GM23338 (cell line): ENCODE data around the gene ATG16L2. TPM values are rescaled to one million over a fixed set of nuclear protein-coding genes. Genes with fewer than 3 reads are reported as not detected.

ENCODE experiments used
- ATAC-seq: fragments of 200-7000 bp; cut with Tn5 transposase; 3 replicates; pipeline ENCODE4 v1.9.1; 2020
- DNase-seq: peaks from one replicate; pipeline ENCODE4 v3.0.0-alpha.2; 2015; ENCODE audit warnings: low spot score
- H2AFZ ChIP-seq: fragments of 200-600 bp; sonication (generic); 2 replicates; pipeline ENCODE4 v1.8.0; 2016; ENCODE audit warnings: antibody characterized with exemption, mild to moderate bottlenecking, moderate library complexity
- H3F3A ChIP-seq: fragments of 200-600 bp; sonication (generic); replicated peaks from 2 replicates; pipeline ENCODE4 v1.8.0; 2017; ENCODE audit warnings: antibody characterized with exemption, mixed run types, low read depth
- H3K27ac ChIP-seq: fragments of 200-600 bp; sonication (generic); 2 replicates; pipeline ENCODE4 v1.6.1; 2016; ENCODE audit warnings: low read depth
- H3K27me3 ChIP-seq: fragments of 200-600 bp; sonication (generic); 2 replicates; pipeline ENCODE4 v1.8.0; 2016; ENCODE audit warnings: mild to moderate bottlenecking, mixed run types, moderate library complexity; ENCODE audit not compliant: insufficient read depth
- H3K36me3 ChIP-seq: fragments of 200-600 bp; sonication (generic); 2 replicates; pipeline ENCODE4 v1.8.0; 2016; ENCODE audit warnings: mild to moderate bottlenecking; ENCODE audit not compliant: insufficient read depth
- H3K4me1 ChIP-seq: fragments of 200-600 bp; sonication (generic); 2 replicates; pipeline ENCODE4 v1.8.0; 2016; ENCODE audit warnings: mild to moderate bottlenecking, moderate library complexity; ENCODE audit not compliant: insufficient read depth
- H3K4me2 ChIP-seq: fragments of 200-600 bp; sonication (generic); 2 replicates; pipeline ENCODE4 v1.7.1; 2017; ENCODE audit warnings: mixed run types
- H3K4me3 ChIP-seq: fragments of 200-600 bp; sonication (generic); 2 replicates; pipeline ENCODE4 v1.6.1; 2016; ENCODE audit warnings: mixed run types
- H3K79me2 ChIP-seq: fragments of 200-600 bp; sonication (generic); replicated peaks from 2 replicates; pipeline ENCODE4 v1.8.0; 2017; ENCODE audit warnings: mild to moderate bottlenecking; ENCODE audit not compliant: insufficient read depth
- H3K9me2 ChIP-seq: fragments of 200-600 bp; sonication (generic); 2 replicates; pipeline ENCODE4 v1.8.0; 2017; ENCODE audit not compliant: insufficient read depth
- H4K20me1 ChIP-seq: fragments of 200-600 bp; sonication (generic); replicated peaks from 2 replicates; pipeline ENCODE4 v1.8.0; 2017; ENCODE audit warnings: mild to moderate bottlenecking; ENCODE audit not compliant: insufficient read depth
- H3K27ac Mint-ChIP-seq: 2 replicates; pipeline ENCODE4 v1.8.0; 2020; ENCODE audit warnings: inconsistent platforms, mild to moderate bottlenecking, moderate library complexity, mixed read lengths
- H3K27me3 Mint-ChIP-seq: 3 replicates; pipeline ENCODE4 v1.8.0; 2022; ENCODE audit warnings: low read depth, mild to moderate bottlenecking, moderate library complexity, mixed read lengths, inconsistent platforms; ENCODE audit not compliant: insufficient read depth, poor library complexity
- H3K36me3 Mint-ChIP-seq: 3 replicates; pipeline ENCODE4 v1.8.0; 2021; ENCODE audit warnings: low read depth, mild to moderate bottlenecking, inconsistent platforms, moderate library complexity, mixed read lengths
- H3K4me1 Mint-ChIP-seq: 3 replicates; pipeline ENCODE4 v1.8.0; 2020; ENCODE audit warnings: mild to moderate bottlenecking, inconsistent platforms, mixed read lengths
- H3K4me3 Mint-ChIP-seq: 3 replicates; pipeline ENCODE4 v1.8.0; 2021; ENCODE audit warnings: moderate library complexity, mild to moderate bottlenecking, inconsistent platforms, mixed read lengths
- H3K9me3 Mint-ChIP-seq: 3 replicates; pipeline ENCODE4 v1.8.0; 2020; ENCODE audit warnings: moderate library complexity, mild to moderate bottlenecking, inconsistent platforms, mixed read lengths
- CREB1 ChIP-seq: fragments of 250-450 bp; sonication (Bioruptor Pico); IDR thresholded peaks from 2 replicates; pipeline ENCODE4 v1.5.0; 2020; ENCODE audit warnings: low read depth, mild to moderate bottlenecking, moderate library complexity
- EZH2 ChIP-seq: fragments of 200-600 bp; sonication (generic); IDR thresholded peaks from one replicate; pipeline ENCODE4 v1.8.0; 2017; ENCODE audit warnings: antibody characterized with exemption, mild to moderate bottlenecking, low read depth; ENCODE audit not compliant: unreplicated experiment
- EZH2phosphoT487 ChIP-seq: fragments of 200-600 bp; sonication (generic); IDR thresholded peaks from one replicate; pipeline ENCODE4 v1.8.1; 2018; ENCODE audit warnings: antibody characterized with exemption; ENCODE audit not compliant: unreplicated experiment
- JUNB ChIP-seq: IDR thresholded peaks from one replicate; pipeline ENCODE4 v1.6.1; 2016; ENCODE audit warnings: antibody characterized with exemption; ENCODE audit not compliant: unreplicated experiment
- NANOG ChIP-seq: IDR thresholded peaks from 2 replicates; pipeline ENCODE4 v1.6.1; 2016; ENCODE audit warnings: antibody characterized with exemption, borderline replicate concordance
- POLR2AphosphoS5 ChIP-seq: IDR thresholded peaks from 2 replicates; pipeline ENCODE4 v1.6.1; 2016; ENCODE audit warnings: antibody characterized with exemption, low read depth
- STAT1 ChIP-seq: IDR thresholded peaks from one replicate; pipeline ENCODE4 v1.6.1; 2016; ENCODE audit warnings: antibody characterized with exemption; ENCODE audit not compliant: unreplicated experiment
- ZNF114 ChIP-seq: fragments of 250-450 bp; sonication (Bioruptor Pico); IDR thresholded peaks from 2 replicates; pipeline ENCODE4 v1.5.0; 2020; ENCODE audit warnings: mild to moderate bottlenecking, moderate library complexity
- ZNF331 ChIP-seq: fragments of 250-450 bp; sonication (Bioruptor Pico); IDR thresholded peaks from 2 replicates; pipeline ENCODE4 v1.5.0; 2020; ENCODE audit warnings: low read depth, mild to moderate bottlenecking, moderate library complexity
- polyA plus RNA-seq: library from polyadenylated mRNA; unstranded; fragments of >200 nt; fragmentation: Nextera tagmentation; extraction: Ambion mirVana; gene quantifications from 2 replicates; pipeline ENCODE4 v1.2.1, GENCODE V29; 2016
- total RNA-seq: library from RNA; depleted of rRNA; stranded (reverse); fragments of >200 nt; shearing (Covaris generic); gene quantifications from 2 replicates; pipeline ENCODE4 v1.2.3, GENCODE V29; 2014
- TF ChIP-seq, protein P1 (sequence below): IDR thresholded peaks from one replicate; pipeline ENCODE4 v1.6.1; 2018; ENCODE audit warnings: antibody characterized with exemption; ENCODE audit not compliant: unreplicated experiment
- TF ChIP-seq, protein P2 (sequence below), 2 experiments: fragments of 200-600 bp in 1 of 2; sonication (generic) in 1 of 2; conservative IDR thresholded peaks; 2 replicates each; pipeline versions ENCODE4 v1.5.1 to v1.6.1; 2016 to 2017; ENCODE audit warnings: antibody characterized with exemption in 2 of 2, low read depth in 2 of 2, mild to moderate bottlenecking in 2 of 2, moderate library complexity in 1 of 2
- TF ChIP-seq, protein P3 (sequence below): IDR thresholded peaks from 2 replicates; pipeline ENCODE4 v1.6.1; 2016; ENCODE audit warnings: antibody characterized with exemption

Gene ATG16L2
- total and polyA plus RNA-seq, 2 experiments from 2014 or later: 9.6 to 24.6 TPM

DNA sequence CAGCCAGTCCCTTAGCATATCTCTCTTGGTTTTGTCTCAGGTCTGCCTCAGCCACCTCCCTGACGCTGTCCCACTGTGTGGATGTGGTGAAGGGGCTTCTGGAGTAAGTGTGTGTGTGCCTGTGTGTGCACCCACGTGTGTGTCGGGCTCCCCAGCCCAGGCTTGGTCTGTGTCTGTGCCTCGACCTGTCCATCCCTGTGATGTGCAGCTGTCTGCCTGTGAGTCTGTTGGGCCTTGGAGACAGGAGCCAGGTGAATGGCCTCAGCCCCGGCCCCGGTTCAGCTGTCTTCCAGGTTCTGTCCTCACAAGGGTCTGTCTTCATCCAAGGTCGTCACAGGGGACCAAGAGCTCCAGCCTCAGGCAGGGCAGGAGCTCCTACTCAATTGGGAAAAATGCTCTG is 9.8 kb downstream of the ATG16L2 start:
- no peak overlapping the region for H3K4me2 ChIP-seq
- no peaks in the 10 kb centered on the region; the same call in 2 of the 3 replicates for H3K9me3 Mint-ChIP-seq
- DNase-seq: no peak

DNA sequence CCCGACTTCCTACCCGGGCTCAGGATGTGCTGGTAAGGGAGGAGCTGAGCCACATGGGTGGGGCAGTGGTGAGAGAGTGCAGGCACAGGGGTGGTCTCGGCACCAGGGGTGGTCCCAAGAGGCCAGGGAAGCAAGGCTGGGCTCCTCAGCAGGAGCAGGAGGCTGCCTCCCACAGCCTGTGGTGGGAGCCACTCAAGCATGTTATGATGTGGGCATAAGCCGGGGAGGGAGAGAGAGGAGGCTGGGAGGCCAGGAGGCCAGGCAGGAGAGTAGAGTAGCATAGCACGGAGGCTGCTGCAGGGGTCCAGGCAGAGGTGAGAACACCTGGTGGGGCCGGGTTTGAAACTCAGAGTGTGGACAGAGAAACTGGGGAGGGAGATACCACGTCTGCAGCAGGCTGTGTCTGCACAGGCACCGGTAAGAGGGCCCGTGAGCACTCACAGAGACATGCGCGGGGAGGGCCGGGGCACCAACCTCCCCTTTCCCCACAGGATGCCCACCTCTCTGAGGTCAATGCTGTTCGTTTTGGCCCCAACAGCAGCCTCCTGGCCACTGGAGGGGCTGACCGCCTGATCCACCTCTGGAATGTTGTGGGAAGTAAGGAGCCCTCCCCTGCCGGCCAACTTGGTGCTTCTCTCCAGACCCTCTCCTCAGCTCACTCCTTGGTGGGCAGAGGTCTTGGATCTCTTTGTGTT is 10.7 kb downstream of the ATG16L2 start:
- peaks cover 12% of the 10 kb centered on the region for H3K4me1 Mint-ChIP-seq
- H3K27me3 Mint-ChIP-seq: peaks cover 26% of the 10 kb centered on the region
- Histone ChIP-seq H3K9me2 (no peaks in the 10 kb centered on the region), H3K79me2 (no peaks in the 10 kb centered on the region), H4K20me1 (0 out of 2 replicates have a peak, but pooled peaks cover 2% of the 10 kb centered on the region), H3F3A (0 out of 2 replicates have a peak, but pooled peaks cover 3% of the 10 kb centered on the region), H2AFZ (no peak overlapping the region), H3K36me3 (no peaks in the 10 kb centered on the region), H3K27me3 (peaks cover 24% of the 10 kb centered on the region), H3K4me3 (no peak overlapping the region), H3K4me2 (no peak overlapping the region), H3K27ac (no peak overlapping the region), H3K4me1 (no peaks in the 10 kb centered on the region)
- H3K36me3 Mint-ChIP-seq: no peaks in the 10 kb centered on the region; the same call in 2 of the 3 replicates
- no peak overlapping the region; the same call in 1 of the 2 replicates for H3K27ac Mint-ChIP-seq
- ATAC-seq: no peak
- DNase-seq: no peak
- H3K4me3 Mint-ChIP-seq: no peak overlapping the region; the same call in 2 of the 3 replicates
- H3K9me3 Mint-ChIP-seq: no peaks in the 10 kb centered on the region; the same call in 2 of the 3 replicates
- TF ChIP-seq EZH2 (no peak), CREB1 (CRISPR knock-in tag) (no peak), ZNF331 (CRISPR knock-in tag) (no peak), STAT1 (no peak), ZNF114 (CRISPR knock-in tag) (no peak), EZH2phosphoT487 (no peak), POLR2AphosphoS5 (no peak), NANOG (no peak)
- TF ChIP-seq, protein P1, sequence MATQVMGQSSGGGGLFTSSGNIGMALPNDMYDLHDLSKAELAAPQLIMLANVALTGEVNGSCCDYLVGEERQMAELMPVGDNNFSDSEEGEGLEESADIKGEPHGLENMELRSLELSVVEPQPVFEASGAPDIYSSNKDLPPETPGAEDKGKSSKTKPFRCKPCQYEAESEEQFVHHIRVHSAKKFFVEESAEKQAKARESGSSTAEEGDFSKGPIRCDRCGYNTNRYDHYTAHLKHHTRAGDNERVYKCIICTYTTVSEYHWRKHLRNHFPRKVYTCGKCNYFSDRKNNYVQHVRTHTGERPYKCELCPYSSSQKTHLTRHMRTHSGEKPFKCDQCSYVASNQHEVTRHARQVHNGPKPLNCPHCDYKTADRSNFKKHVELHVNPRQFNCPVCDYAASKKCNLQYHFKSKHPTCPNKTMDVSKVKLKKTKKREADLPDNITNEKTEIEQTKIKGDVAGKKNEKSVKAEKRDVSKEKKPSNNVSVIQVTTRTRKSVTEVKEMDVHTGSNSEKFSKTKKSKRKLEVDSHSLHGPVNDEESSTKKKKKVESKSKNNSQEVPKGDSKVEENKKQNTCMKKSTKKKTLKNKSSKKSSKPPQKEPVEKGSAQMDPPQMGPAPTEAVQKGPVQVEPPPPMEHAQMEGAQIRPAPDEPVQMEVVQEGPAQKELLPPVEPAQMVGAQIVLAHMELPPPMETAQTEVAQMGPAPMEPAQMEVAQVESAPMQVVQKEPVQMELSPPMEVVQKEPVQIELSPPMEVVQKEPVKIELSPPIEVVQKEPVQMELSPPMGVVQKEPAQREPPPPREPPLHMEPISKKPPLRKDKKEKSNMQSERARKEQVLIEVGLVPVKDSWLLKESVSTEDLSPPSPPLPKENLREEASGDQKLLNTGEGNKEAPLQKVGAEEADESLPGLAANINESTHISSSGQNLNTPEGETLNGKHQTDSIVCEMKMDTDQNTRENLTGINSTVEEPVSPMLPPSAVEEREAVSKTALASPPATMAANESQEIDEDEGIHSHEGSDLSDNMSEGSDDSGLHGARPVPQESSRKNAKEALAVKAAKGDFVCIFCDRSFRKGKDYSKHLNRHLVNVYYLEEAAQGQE: no peak
- TF ChIP-seq, protein P2, sequence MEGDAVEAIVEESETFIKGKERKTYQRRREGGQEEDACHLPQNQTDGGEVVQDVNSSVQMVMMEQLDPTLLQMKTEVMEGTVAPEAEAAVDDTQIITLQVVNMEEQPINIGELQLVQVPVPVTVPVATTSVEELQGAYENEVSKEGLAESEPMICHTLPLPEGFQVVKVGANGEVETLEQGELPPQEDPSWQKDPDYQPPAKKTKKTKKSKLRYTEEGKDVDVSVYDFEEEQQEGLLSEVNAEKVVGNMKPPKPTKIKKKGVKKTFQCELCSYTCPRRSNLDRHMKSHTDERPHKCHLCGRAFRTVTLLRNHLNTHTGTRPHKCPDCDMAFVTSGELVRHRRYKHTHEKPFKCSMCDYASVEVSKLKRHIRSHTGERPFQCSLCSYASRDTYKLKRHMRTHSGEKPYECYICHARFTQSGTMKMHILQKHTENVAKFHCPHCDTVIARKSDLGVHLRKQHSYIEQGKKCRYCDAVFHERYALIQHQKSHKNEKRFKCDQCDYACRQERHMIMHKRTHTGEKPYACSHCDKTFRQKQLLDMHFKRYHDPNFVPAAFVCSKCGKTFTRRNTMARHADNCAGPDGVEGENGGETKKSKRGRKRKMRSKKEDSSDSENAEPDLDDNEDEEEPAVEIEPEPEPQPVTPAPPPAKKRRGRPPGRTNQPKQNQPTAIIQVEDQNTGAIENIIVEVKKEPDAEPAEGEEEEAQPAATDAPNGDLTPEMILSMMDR (conservative IDR thresholded peaks at IDR 0.05; ENCODE audit: low read depth in 2 of 2): no peak

More for the DNA sequence above, 9.8 kb downstream of the ATG16L2 start:
- 0 out of 2 replicates have a peak, but pooled peaks cover 2% of the 10 kb centered on the region for H4K20me1 ChIP-seq
- no peaks in the 10 kb centered on the region for H3K79me2 ChIP-seq
- 0 out of 2 replicates have a peak, but pooled peaks cover 3% of the 10 kb centered on the region for H3F3A ChIP-seq
- H3K4me3 Mint-ChIP-seq: no peak overlapping the region
- H3K36me3 Mint-ChIP-seq: no peaks in the 10 kb centered on the region; the same call in 2 of the 3 replicates
- H3K27me3 ChIP-seq: peaks cover 24% of the 10 kb centered on the region
- no peak overlapping the region for H3K27ac ChIP-seq
- H3K4me1 Mint-ChIP-seq: peaks cover 18% of the 10 kb centered on the region
- H3K4me3 ChIP-seq: no peak overlapping the region
- no peaks in the 10 kb centered on the region for H3K36me3 ChIP-seq
- no peak overlapping the region for H2AFZ ChIP-seq
- TF ChIP-seq, protein P3, sequence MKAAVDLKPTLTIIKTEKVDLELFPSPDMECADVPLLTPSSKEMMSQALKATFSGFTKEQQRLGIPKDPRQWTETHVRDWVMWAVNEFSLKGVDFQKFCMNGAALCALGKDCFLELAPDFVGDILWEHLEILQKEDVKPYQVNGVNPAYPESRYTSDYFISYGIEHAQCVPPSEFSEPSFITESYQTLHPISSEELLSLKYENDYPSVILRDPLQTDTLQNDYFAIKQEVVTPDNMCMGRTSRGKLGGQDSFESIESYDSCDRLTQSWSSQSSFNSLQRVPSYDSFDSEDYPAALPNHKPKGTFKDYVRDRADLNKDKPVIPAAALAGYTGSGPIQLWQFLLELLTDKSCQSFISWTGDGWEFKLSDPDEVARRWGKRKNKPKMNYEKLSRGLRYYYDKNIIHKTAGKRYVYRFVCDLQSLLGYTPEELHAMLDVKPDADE: no peak
- TF ChIP-seq, protein P2 (conservative IDR thresholded peaks at IDR 0.05; ENCODE audit: low read depth in 2 of 2): no peak
- TF ChIP-seq EZH2phosphoT487: no peak
- no peak for TF ChIP-seq STAT1
- TF ChIP-seq JUNB: no peak
- no peak for TF ChIP-seq EZH2
- H3K27ac Mint-ChIP-seq: no peak overlapping the region
- ATAC-seq: no peak
- H3K9me2 ChIP-seq: no peaks in the 10 kb centered on the region
- H3K27me3 Mint-ChIP-seq: peaks cover 25% of the 10 kb centered on the region
- H3K4me1 ChIP-seq: no peaks in the 10 kb centered on the region
